Measurements from ENCODE around the gene ARF1.

- TF ChIP-seq EP300 (IDR thresholded peaks at IDR 0.05; ENCODE audit: borderline replicate concordance) (no peak), RAD21 (IDR thresholded peaks at IDR 0.05; ENCODE audit: low read depth) (no peak), YY1 (IDR thresholded peaks at IDR 0.05; ENCODE audit: low read depth) (no peak), TAF1 (IDR thresholded peaks at IDR 0.05; ENCODE audit: low read depth) (no peak), REST (IDR thresholded peaks at IDR 0.05; ENCODE audit: low read depth) (no peak), CEBPB (IDR thresholded peaks at IDR 0.05) (no peak), TCF12 (IDR thresholded peaks at IDR 0.05; ENCODE audit: low read depth) (no peak)
These were observed 13.4 kb downstream of the ARF1 start for GRCh38 chr1:228095938-228096337.

Data from Ishikawa (cell line).